ENCODE data around the gene TBX10.

The TBX10 gene

DNA sequence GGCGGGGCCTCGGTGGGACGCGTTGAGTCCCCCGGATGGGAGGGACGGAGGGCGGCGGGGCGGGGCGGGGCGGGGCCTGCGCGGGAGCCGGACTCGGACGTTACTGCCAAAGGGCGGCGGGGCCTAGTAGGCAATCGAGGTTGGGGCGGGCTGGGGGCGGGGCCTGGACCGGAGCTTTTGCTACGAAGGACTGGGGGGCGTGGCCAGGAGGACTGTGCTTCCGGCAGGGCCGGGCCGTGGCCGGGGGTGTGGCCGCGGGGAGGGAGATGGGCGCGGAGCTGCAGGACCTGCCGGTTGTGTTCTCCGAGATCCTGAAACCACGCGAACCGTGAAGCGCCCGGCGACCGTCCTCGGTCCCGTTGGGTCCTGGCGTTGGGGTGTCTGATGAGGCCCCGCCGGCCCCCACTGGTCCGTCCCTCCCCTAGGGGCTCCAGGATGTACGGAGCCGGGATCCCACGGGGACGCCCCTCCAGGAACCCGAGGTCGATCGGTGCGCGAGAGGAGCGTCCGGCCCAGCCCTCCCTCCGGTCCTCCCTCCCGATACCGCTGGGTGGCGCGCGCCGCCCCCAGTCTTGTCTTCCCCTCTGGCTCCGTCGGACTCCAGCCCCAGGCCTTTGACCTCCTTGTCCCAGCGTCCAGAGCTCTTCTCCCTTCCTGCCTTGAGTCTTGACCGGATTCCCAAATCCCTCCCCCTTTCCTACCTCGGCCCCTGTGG, 9.2 kb downstream of the TBX10 start:
- Histone ChIP-seq H3K9me3 (ENCODE audit: insufficient read depth, low read length, severe bottlenecking) (no peaks in the 10 kb centered on the region), H3K27ac (ENCODE audit: low read length) (peak overlapping the region; percentile 97), H3K4me3 (ENCODE audit: low read depth in 1 of 2, low read length in 2 of 2) (peak overlapping the region; percentile 45 to 84), H3K27me3 (ENCODE audit: insufficient read depth, low read length, poor library complexity) (no peaks in the 10 kb centered on the region), H3K4me1 (ENCODE audit: insufficient read depth, low read length) (peaks cover 61% of the 10 kb centered on the region), H3K4me2 (ENCODE audit: insufficient read depth, low read length) (peak overlapping the region; percentile 98), H2AFZ (ENCODE audit: low read depth, low read length) (peak overlapping the region; percentile 92), H4K20me1 (ENCODE audit: insufficient read depth, low read length) (no peaks in the 10 kb centered on the region), H3K79me2 (ENCODE audit: insufficient read depth, low read length) (peaks cover 25% of the 10 kb centered on the region), H3K9ac (ENCODE audit: low read depth, low read length) (peak overlapping the region; percentile 90), H3K36me3 (ENCODE audit: insufficient read depth, low read length) (peaks cover 25% of the 10 kb centered on the region)
- ATAC-seq (ENCODE audit: insufficient read depth, low read depth), result peak; percentile 66
- TF ChIP-seq CTCF (IDR thresholded peaks at IDR 0.05; ENCODE audit: borderline replicate concordance, extremely low read depth, low read length, poor library complexity, severe bottlenecking), result peak; percentile 88
- TF ChIP-seq EZH2 (IDR thresholded peaks at IDR 0.05; ENCODE audit: borderline replicate concordance, low read depth, low read length, severe bottlenecking), result no peak
- DNase-seq, result peak; percentile 98

DNA sequence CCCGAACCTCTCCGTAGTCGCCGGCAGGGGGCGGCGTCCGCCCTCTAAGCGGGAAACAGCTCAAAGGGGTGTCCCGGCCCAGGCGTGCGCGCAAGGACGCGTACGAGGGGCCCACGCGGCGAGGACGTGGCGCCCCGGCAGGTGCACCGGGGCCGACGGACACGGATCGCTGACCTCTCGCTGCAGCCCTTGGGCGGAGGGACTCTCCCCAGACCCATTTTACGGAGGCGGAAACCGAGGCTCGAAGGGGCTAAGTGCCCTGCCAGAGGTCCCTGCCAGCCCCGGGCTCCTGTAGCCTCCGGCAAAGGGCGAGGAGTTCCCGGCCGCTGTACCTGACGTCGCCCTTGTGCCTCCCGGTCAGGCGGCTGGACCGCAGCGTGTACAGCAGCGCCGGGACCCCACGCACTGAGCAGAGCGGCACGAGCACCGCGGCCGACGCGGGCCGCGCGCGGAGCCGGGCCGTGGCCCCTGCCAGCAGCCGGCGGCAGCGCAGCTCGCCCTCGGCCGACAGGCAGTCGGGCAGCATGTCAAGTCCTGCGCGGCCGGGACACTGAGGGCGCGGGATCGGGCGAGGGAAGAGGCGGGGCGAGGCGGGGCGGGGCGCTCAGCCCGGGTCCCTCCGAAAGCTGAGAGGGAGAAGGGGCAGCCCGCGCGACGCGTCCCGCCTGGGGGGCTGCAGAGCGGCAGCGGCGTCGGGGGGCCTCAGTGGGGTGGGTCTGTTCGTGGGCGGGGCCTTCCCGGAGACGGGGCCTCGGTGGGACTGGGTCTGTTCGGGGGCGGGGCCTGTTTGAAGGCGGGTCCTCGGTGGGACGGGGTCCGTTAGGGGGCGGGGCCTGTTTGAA, 10.0 kb downstream of the TBX10 start, which contains the start of gene NUDT8:
Gene NUDT8 (minus strand): TSS at position 552 of the 842 bp plus-strand sequence. CDS start 26 bp downstream, at position 526.
- H4K20me1 ChIP-seq (ENCODE audit: insufficient read depth, low read length), result no peaks in the 10 kb centered on the region
- DNase-seq (peak; percentile 92), ATAC-seq (ENCODE audit: insufficient read depth, low read depth) (peak; percentile 66)
- peak within 1 kb of the TSS; percentile 98 for H3K4me2 ChIP-seq (ENCODE audit: insufficient read depth, low read length)
- peaks cover 25% of the 10 kb centered on the region for H3K79me2 ChIP-seq (ENCODE audit: insufficient read depth, low read length)
- TF ChIP-seq CTCF (IDR thresholded peaks at IDR 0.05; ENCODE audit: borderline replicate concordance, extremely low read depth, low read length, poor library complexity, severe bottlenecking), result peak; percentile 94
- TF ChIP-seq EZH2 (IDR thresholded peaks at IDR 0.05; ENCODE audit: borderline replicate concordance, low read depth, low read length, severe bottlenecking), result no peak
- H3K4me3 ChIP-seq (ENCODE audit: low read depth in 1 of 2, low read length in 2 of 2), result peak within 1 kb of the TSS; percentile 45 to 96
- peak within 1 kb of the TSS; percentile 92 for H2AFZ ChIP-seq (ENCODE audit: low read depth, low read length)
- H3K27ac ChIP-seq (ENCODE audit: low read length), result peak within 1 kb of the TSS; percentile 97
- no peaks in the 10 kb centered on the region for H3K9me3 ChIP-seq (ENCODE audit: insufficient read depth, low read length, severe bottlenecking)
- H3K36me3 ChIP-seq (ENCODE audit: insufficient read depth, low read length), result peaks cover 25% of the 10 kb centered on the region
- peak within 1 kb of the TSS; percentile 99 for H3K9ac ChIP-seq (ENCODE audit: low read depth, low read length)
- peaks cover 66% of the 10 kb centered on the region for H3K4me1 ChIP-seq (ENCODE audit: insufficient read depth, low read length)
- H3K27me3 ChIP-seq (ENCODE audit: insufficient read depth, low read length, poor library complexity), result no peaks in the 10 kb centered on the region

GRCh38 chr11:67628710-67629385, 10.7 kb downstream of the TBX10 start:
- H3K36me3 ChIP-seq (ENCODE audit: insufficient read depth, low read length), result peaks cover 25% of the 10 kb centered on the region
- no peak for ATAC-seq (ENCODE audit: insufficient read depth, low read depth)
- H2AFZ ChIP-seq (ENCODE audit: low read depth, low read length), result no peak overlapping the region; the same call in 1 of the 2 replicates
- TF ChIP-seq EZH2 (IDR thresholded peaks at IDR 0.05; ENCODE audit: borderline replicate concordance, low read depth, low read length, severe bottlenecking), result no peak
- TF ChIP-seq CTCF (IDR thresholded peaks at IDR 0.05; ENCODE audit: borderline replicate concordance, extremely low read depth, low read length, poor library complexity, severe bottlenecking), result no peak
- H3K9me3 ChIP-seq (ENCODE audit: insufficient read depth, low read length, severe bottlenecking), result no peaks in the 10 kb centered on the region
- H3K4me2 ChIP-seq (ENCODE audit: insufficient read depth, low read length), result peak overlapping the region; percentile 88
- H3K4me3 ChIP-seq (ENCODE audit: low read depth in 1 of 2, low read length in 2 of 2), result peak overlapping the region; percentile 28 to 96; a peak in 3 of 4 replicates
- peak overlapping the region; percentile 97 for H3K27ac ChIP-seq (ENCODE audit: low read length)
- no peak for DNase-seq
- H3K4me1 ChIP-seq (ENCODE audit: insufficient read depth, low read length), result peaks cover 72% of the 10 kb centered on the region
- no peaks in the 10 kb centered on the region for H4K20me1 ChIP-seq (ENCODE audit: insufficient read depth, low read length)
- H3K9ac ChIP-seq (ENCODE audit: low read depth, low read length), result peak overlapping the region; percentile 99
- peaks cover 25% of the 10 kb centered on the region for H3K79me2 ChIP-seq (ENCODE audit: insufficient read depth, low read length)
- H3K27me3 ChIP-seq (ENCODE audit: insufficient read depth, low read length, poor library complexity), result no peaks in the 10 kb centered on the region

Data from DND-41 (cell line).